Loucy (cell line): ENCODE data around the gene SFXN3.

Experiments
- H2AFZ ChIP-seq: fragments of 200-600 bp; sonication (generic); 2 replicates; pipeline ENCODE4 v1.6.0; 2016; ENCODE audit warnings: antibody characterized with exemption, mild to moderate bottlenecking, low read length, moderate library complexity
- H3F3A ChIP-seq: fragments of 200-600 bp; 2 replicates; pipeline ENCODE4 v1.6.0; 2016; ENCODE audit warnings: antibody characterized with exemption, low read depth, mild to moderate bottlenecking
- H3K27me3 ChIP-seq: fragments of 200-600 bp; sonication (generic); 2 replicates; pipeline ENCODE4 v1.6.1; 2014; ENCODE audit warnings: low read length, mild to moderate bottlenecking; ENCODE audit not compliant: insufficient read depth, poor library complexity, severe bottlenecking
- H3K36me3 ChIP-seq: fragments of 200-600 bp; sonication (generic); 2 replicates; pipeline ENCODE4 v1.6.1; 2016; ENCODE audit warnings: low read length; ENCODE audit not compliant: insufficient read depth
- H3K4me1 ChIP-seq: fragments of 200-600 bp; sonication (generic); 2 replicates; pipeline ENCODE4 v1.5.1; 2014; ENCODE audit warnings: low read length, mild to moderate bottlenecking; ENCODE audit not compliant: insufficient read depth, poor library complexity, severe bottlenecking
- H3K4me2 ChIP-seq: fragments of 200-600 bp; sonication (generic); 2 replicates; pipeline ENCODE4 v1.6.0; 2014; ENCODE audit warnings: antibody characterized with exemption, low read length, low read depth, mild to moderate bottlenecking; ENCODE audit not compliant: poor library complexity, severe bottlenecking
- H3K4me3 ChIP-seq: fragments of 200-600 bp; sonication (generic); 2 replicates; pipeline ENCODE4 v1.5.1; 2014; ENCODE audit warnings: low read length, mild to moderate bottlenecking, mixed read lengths; ENCODE audit not compliant: poor library complexity, severe bottlenecking
- H3K79me2 ChIP-seq: fragments of 200-600 bp; sonication (generic); 2 replicates; pipeline ENCODE4 v1.6.1; 2014; ENCODE audit warnings: low read length; ENCODE audit not compliant: insufficient read depth
- H3K9ac ChIP-seq: fragments of 200-600 bp; sonication (generic); 2 replicates; pipeline ENCODE4 v1.6.0; 2014; ENCODE audit warnings: mild to moderate bottlenecking, low read depth, low read length, moderate library complexity; ENCODE audit not compliant: poor library complexity, severe bottlenecking
- H3K9me2 ChIP-seq: fragments of 200-600 bp; sonication (generic); replicated peaks from 2 replicates; pipeline ENCODE4 v1.6.1; 2016; ENCODE audit warnings: low read depth, low read length, mixed read lengths
- H3K9me3 ChIP-seq: fragments of 200-600 bp; sonication (generic); 2 replicates; pipeline ENCODE4 v1.6.1; 2014; ENCODE audit warnings: mild to moderate bottlenecking, antibody characterized with exemption, low read length, low read depth; ENCODE audit not compliant: insufficient read depth
- H4K20me1 ChIP-seq: fragments of 200-600 bp; sonication (generic); 2 replicates; pipeline ENCODE4 v1.6.0; 2014; ENCODE audit warnings: antibody characterized with exemption, low read length, mild to moderate bottlenecking; ENCODE audit not compliant: insufficient read depth, poor library complexity, severe bottlenecking
- EZH2phosphoT487 ChIP-seq: fragments of 200-600 bp; IDR thresholded peaks from 2 replicates; pipeline ENCODE4 v1.6.1; 2018; ENCODE audit warnings: antibody characterized with exemption, mild to moderate bottlenecking, moderate library complexity, borderline replicate concordance
- TF ChIP-seq, protein P1 (sequence below): fragments of 200-600 bp; sonication (generic); conservative IDR thresholded peaks from 2 replicates; pipeline ENCODE4 v1.5.1; 2014; ENCODE audit warnings: mild to moderate bottlenecking, antibody characterized with exemption, low read length

Gene SFXN3

DNA sequence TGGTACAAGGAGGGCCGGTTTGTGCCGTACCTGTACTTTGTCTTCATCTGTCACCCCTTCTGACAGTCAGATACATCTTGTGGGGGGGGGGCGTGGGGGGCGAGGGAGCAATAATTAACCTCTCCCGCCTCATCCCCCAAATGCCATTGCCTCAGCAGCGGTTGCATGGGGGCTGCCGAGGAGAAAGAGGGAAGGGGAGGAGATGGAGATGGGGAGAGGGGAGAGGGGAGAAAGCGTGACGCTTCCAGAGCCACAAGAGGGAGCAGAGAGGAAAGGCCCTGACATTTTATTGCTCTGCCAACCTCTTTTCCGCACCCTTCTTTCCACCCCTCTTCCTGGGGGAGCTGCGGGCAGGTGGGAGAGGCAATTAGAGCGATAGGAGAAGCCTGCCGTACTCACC, 42.6 kb downstream of the SFXN3 start:
- Histone ChIP-seq H3K9ac (no peak overlapping the region), H3K4me1 (no peaks in the 10 kb centered on the region), H3K36me3 (no peaks in the 10 kb centered on the region), H2AFZ (no peak overlapping the region), H3K79me2 (no peaks in the 10 kb centered on the region), H3K27me3 (no peaks in the 10 kb centered on the region), H3F3A (no peaks in the 10 kb centered on the region), H3K4me2 (no peak overlapping the region), H3K9me3 (no peaks in the 10 kb centered on the region), H4K20me1 (no peaks in the 10 kb centered on the region), H3K4me3 (no peak overlapping the region), H3K9me2 (no peaks in the 10 kb centered on the region)
- TF ChIP-seq, protein P1, sequence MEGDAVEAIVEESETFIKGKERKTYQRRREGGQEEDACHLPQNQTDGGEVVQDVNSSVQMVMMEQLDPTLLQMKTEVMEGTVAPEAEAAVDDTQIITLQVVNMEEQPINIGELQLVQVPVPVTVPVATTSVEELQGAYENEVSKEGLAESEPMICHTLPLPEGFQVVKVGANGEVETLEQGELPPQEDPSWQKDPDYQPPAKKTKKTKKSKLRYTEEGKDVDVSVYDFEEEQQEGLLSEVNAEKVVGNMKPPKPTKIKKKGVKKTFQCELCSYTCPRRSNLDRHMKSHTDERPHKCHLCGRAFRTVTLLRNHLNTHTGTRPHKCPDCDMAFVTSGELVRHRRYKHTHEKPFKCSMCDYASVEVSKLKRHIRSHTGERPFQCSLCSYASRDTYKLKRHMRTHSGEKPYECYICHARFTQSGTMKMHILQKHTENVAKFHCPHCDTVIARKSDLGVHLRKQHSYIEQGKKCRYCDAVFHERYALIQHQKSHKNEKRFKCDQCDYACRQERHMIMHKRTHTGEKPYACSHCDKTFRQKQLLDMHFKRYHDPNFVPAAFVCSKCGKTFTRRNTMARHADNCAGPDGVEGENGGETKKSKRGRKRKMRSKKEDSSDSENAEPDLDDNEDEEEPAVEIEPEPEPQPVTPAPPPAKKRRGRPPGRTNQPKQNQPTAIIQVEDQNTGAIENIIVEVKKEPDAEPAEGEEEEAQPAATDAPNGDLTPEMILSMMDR: no peak
- TF ChIP-seq EZH2phosphoT487: no peak

DNA sequence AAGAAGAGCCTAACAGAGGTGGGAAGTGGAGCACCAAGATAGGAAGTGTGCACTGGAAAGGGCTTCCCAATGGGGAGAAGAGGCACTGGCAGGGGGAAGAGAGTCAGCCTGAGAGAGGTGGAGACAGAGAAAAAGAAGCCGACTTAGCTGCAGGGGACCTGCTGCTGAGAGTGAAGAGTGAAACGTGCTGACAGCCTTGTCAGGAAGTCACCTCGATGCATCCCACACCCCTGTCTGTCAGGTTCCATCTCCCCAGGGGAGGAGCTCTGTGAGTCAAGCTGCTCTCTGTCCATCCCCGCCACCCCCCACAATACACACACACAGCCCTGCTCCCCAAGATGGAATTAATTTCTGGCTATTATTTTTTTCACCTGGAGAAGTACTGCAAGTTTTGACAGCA, 44.7 kb downstream of the SFXN3 start:
- no peaks in the 10 kb centered on the region for H3K36me3 ChIP-seq
- H4K20me1 ChIP-seq: no peaks in the 10 kb centered on the region
- H3K9me2 ChIP-seq: no peaks in the 10 kb centered on the region
- H3K4me2 ChIP-seq: no peak overlapping the region
- no peaks in the 10 kb centered on the region for H3K9me3 ChIP-seq
- no peaks in the 10 kb centered on the region for H3K27me3 ChIP-seq
- H3K9ac ChIP-seq: no peak overlapping the region
- no peaks in the 10 kb centered on the region for H3K4me1 ChIP-seq
- H2AFZ ChIP-seq: no peak overlapping the region
- H3K79me2 ChIP-seq: no peaks in the 10 kb centered on the region
- no peak overlapping the region for H3K4me3 ChIP-seq
- TF ChIP-seq, protein P1: no peak
- TF ChIP-seq EZH2phosphoT487: no peak
- no peaks in the 10 kb centered on the region for H3F3A ChIP-seq

DNA sequence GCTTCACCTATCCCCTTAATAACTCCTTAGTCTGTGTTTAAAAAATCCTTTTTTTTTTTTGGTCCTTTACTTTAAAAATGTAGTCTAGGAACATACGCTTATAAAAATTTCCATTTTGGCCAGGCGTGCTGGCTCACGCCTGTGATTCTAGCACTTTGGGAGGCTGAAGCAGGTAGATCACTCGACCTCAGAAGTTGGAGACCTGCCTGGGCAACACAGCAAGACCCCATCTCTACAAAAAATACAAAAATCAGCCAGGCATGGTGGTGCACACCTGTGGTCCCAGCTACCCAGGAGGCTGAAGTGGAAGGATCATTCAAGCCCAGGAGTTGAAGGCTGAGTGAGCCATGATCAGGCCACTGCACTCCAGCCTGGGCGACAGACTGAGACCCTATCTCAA, 45.6 kb downstream of the SFXN3 start:
- Histone ChIP-seq H3K36me3 (no peaks in the 10 kb centered on the region), H3K9me2 (no peaks in the 10 kb centered on the region), H3K4me1 (no peaks in the 10 kb centered on the region), H3K9me3 (no peaks in the 10 kb centered on the region), H2AFZ (no peak overlapping the region), H3F3A (no peaks in the 10 kb centered on the region), H3K4me2 (no peak overlapping the region), H3K4me3 (no peak overlapping the region), H4K20me1 (no peaks in the 10 kb centered on the region), H3K9ac (no peak overlapping the region), H3K27me3 (no peaks in the 10 kb centered on the region), H3K79me2 (no peaks in the 10 kb centered on the region)
- no peak for TF ChIP-seq EZH2phosphoT487
- TF ChIP-seq, protein P1: no peak
